GM23338 (cell line): ENCODE results near the gene SIVA1. TPM values are rescaled to one million over a fixed set of nuclear protein-coding genes. Genes with fewer than 3 reads are reported as not detected.

Source experiments
- ATAC-seq: fragments of 200-7000 bp; cut with Tn5 transposase; 3 replicates; pipeline ENCODE4 v1.9.1; 2020
- DNase-seq: peaks from one replicate; pipeline ENCODE4 v3.0.0-alpha.2; 2015; ENCODE audit warnings: low spot score
- H2AFZ ChIP-seq: fragments of 200-600 bp; sonication (generic); 2 replicates; pipeline ENCODE4 v1.8.0; 2016; ENCODE audit warnings: antibody characterized with exemption, mild to moderate bottlenecking, moderate library complexity
- H3F3A ChIP-seq: fragments of 200-600 bp; sonication (generic); replicated peaks from 2 replicates; pipeline ENCODE4 v1.8.0; 2017; ENCODE audit warnings: antibody characterized with exemption, mixed run types, low read depth
- H3K27ac ChIP-seq: fragments of 200-600 bp; sonication (generic); 2 replicates; pipeline ENCODE4 v1.6.1; 2016; ENCODE audit warnings: low read depth
- H3K27me3 ChIP-seq: fragments of 200-600 bp; sonication (generic); 2 replicates; pipeline ENCODE4 v1.8.0; 2016; ENCODE audit warnings: mild to moderate bottlenecking, mixed run types, moderate library complexity; ENCODE audit not compliant: insufficient read depth
- H3K36me3 ChIP-seq: fragments of 200-600 bp; sonication (generic); 2 replicates; pipeline ENCODE4 v1.8.0; 2016; ENCODE audit warnings: mild to moderate bottlenecking; ENCODE audit not compliant: insufficient read depth
- H3K4me1 ChIP-seq: fragments of 200-600 bp; sonication (generic); 2 replicates; pipeline ENCODE4 v1.8.0; 2016; ENCODE audit warnings: mild to moderate bottlenecking, moderate library complexity; ENCODE audit not compliant: insufficient read depth
- H3K4me2 ChIP-seq: fragments of 200-600 bp; sonication (generic); 2 replicates; pipeline ENCODE4 v1.7.1; 2017; ENCODE audit warnings: mixed run types
- H3K4me3 ChIP-seq: fragments of 200-600 bp; sonication (generic); 2 replicates; pipeline ENCODE4 v1.6.1; 2016; ENCODE audit warnings: mixed run types
- H3K79me2 ChIP-seq: fragments of 200-600 bp; sonication (generic); replicated peaks from 2 replicates; pipeline ENCODE4 v1.8.0; 2017; ENCODE audit warnings: mild to moderate bottlenecking; ENCODE audit not compliant: insufficient read depth
- H3K9me2 ChIP-seq: fragments of 200-600 bp; sonication (generic); 2 replicates; pipeline ENCODE4 v1.8.0; 2017; ENCODE audit not compliant: insufficient read depth
- H4K20me1 ChIP-seq: fragments of 200-600 bp; sonication (generic); replicated peaks from 2 replicates; pipeline ENCODE4 v1.8.0; 2017; ENCODE audit warnings: mild to moderate bottlenecking; ENCODE audit not compliant: insufficient read depth
- H3K27ac Mint-ChIP-seq: 2 replicates; pipeline ENCODE4 v1.8.0; 2020; ENCODE audit warnings: inconsistent platforms, mild to moderate bottlenecking, moderate library complexity, mixed read lengths
- H3K27me3 Mint-ChIP-seq: 3 replicates; pipeline ENCODE4 v1.8.0; 2022; ENCODE audit warnings: low read depth, mild to moderate bottlenecking, moderate library complexity, mixed read lengths, inconsistent platforms; ENCODE audit not compliant: insufficient read depth, poor library complexity
- H3K36me3 Mint-ChIP-seq: 3 replicates; pipeline ENCODE4 v1.8.0; 2021; ENCODE audit warnings: low read depth, mild to moderate bottlenecking, inconsistent platforms, moderate library complexity, mixed read lengths
- H3K4me1 Mint-ChIP-seq: 3 replicates; pipeline ENCODE4 v1.8.0; 2020; ENCODE audit warnings: mild to moderate bottlenecking, inconsistent platforms, mixed read lengths
- H3K4me3 Mint-ChIP-seq: 3 replicates; pipeline ENCODE4 v1.8.0; 2021; ENCODE audit warnings: moderate library complexity, mild to moderate bottlenecking, inconsistent platforms, mixed read lengths
- H3K9me3 Mint-ChIP-seq: 3 replicates; pipeline ENCODE4 v1.8.0; 2020; ENCODE audit warnings: moderate library complexity, mild to moderate bottlenecking, inconsistent platforms, mixed read lengths
- CTCF ChIP-seq, 2 experiments: fragments of 200-600 bp in 1 of 2; sonication (generic) in 1 of 2; conservative IDR thresholded peaks; 2 replicates each; pipeline versions ENCODE4 v1.5.1 to v1.6.1; 2016 to 2017; ENCODE audit warnings: antibody characterized with exemption in 2 of 2, low read depth in 2 of 2, mild to moderate bottlenecking in 2 of 2, moderate library complexity in 1 of 2
- EZH2 ChIP-seq: fragments of 200-600 bp; sonication (generic); IDR thresholded peaks from one replicate; pipeline ENCODE4 v1.8.0; 2017; ENCODE audit warnings: antibody characterized with exemption, mild to moderate bottlenecking, low read depth; ENCODE audit not compliant: unreplicated experiment
- POLR2AphosphoS5 ChIP-seq: IDR thresholded peaks from 2 replicates; pipeline ENCODE4 v1.6.1; 2016; ENCODE audit warnings: antibody characterized with exemption, low read depth
- REST ChIP-seq: IDR thresholded peaks from one replicate; pipeline ENCODE4 v1.6.1; 2018; ENCODE audit warnings: antibody characterized with exemption; ENCODE audit not compliant: unreplicated experiment
- STAT1 ChIP-seq: IDR thresholded peaks from one replicate; pipeline ENCODE4 v1.6.1; 2016; ENCODE audit warnings: antibody characterized with exemption; ENCODE audit not compliant: unreplicated experiment
- ZNF114 ChIP-seq: fragments of 250-450 bp; sonication (Bioruptor Pico); IDR thresholded peaks from 2 replicates; pipeline ENCODE4 v1.5.0; 2020; ENCODE audit warnings: mild to moderate bottlenecking, moderate library complexity
- polyA plus RNA-seq: library from polyadenylated mRNA; unstranded; fragments of >200 nt; fragmentation: Nextera tagmentation; extraction: Ambion mirVana; gene quantifications from 2 replicates; pipeline ENCODE4 v1.2.1, GENCODE V29; 2016
- total RNA-seq: library from RNA; depleted of rRNA; stranded (reverse); fragments of >200 nt; shearing (Covaris generic); gene quantifications from 2 replicates; pipeline ENCODE4 v1.2.3, GENCODE V29; 2014
- TF ChIP-seq, protein P1 (sequence below): fragments of 250-450 bp; sonication (Bioruptor Pico); IDR thresholded peaks from 2 replicates; pipeline ENCODE4 v1.5.0; 2020; ENCODE audit warnings: mild to moderate bottlenecking, moderate library complexity
- TF ChIP-seq, protein P2 (sequence below): IDR thresholded peaks from 2 replicates; pipeline ENCODE4 v1.6.1; 2016; ENCODE audit warnings: antibody characterized with exemption

Gene SIVA1
- total and polyA plus RNA-seq, 2 experiments from 2014 or later = 215 to 392 TPM

DNA sequence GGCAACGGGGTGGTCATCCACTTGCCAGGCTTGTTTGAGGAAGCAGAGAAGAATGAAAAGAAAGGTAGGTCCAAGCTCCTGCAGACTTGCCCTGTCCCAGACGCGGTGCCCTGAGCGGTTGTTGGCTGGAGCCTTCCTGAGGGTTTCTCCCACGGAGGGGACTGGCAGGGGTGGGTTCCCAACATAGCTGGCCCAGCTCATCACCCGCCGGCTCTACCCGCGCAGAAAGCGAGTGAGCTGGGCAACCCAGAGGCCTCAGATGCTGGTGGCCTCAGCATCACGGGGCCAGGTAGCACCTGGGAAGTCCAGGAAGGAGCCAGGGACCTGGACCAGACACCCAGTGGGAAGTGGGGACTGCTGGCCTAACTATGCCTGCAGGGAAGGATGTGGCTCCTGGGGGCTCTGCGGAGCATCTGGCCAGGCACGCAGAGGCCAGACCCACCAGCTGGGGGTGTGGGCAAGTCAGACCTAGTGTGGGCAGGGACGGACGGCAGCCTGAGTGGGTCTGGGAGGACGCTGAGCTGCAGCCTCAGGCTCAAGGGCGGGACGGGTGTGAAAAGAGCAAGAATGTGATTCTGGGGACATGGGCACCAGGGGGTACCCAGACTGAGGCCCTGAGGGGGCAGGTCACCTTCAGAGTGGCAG lies 14.4 kb upstream of the SIVA1 start (continued):
- TF ChIP-seq EZH2 = no peak
- TF ChIP-seq POLR2AphosphoS5 = no peak
- TF ChIP-seq REST = no peak

DNA sequence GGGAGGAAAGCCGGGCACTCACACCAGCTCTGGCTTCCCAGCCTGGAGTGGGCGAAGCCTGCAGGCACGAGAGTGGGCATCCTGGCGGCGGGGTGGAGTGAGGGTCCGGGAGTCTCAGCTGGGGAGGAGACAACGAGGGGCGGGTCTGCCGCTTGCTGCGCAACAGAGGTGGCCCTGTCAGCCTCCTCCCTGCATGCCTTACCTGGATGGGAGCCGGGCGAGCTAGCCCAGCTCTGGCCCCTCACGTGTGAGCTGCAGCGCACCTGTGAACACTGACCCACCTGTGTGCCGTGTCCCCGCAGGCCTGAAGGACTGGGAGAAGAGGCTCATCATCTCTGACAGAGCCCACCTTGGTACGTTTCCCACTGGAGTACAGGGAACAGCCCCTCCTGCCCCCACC lies 13.9 kb upstream of the SIVA1 start:
- ATAC-seq (no peak), DNase-seq (no peak)
- Histone ChIP-seq H2AFZ (no peak overlapping the region), H3K79me2 (no peaks in the 10 kb centered on the region), H3K4me2 (no peak overlapping the region), H3K36me3 (no peaks in the 10 kb centered on the region), H3K27ac (no peak overlapping the region), H3K4me3 (no peak overlapping the region), H3K9me2 (no peaks in the 10 kb centered on the region), H3K4me1 (no peaks in the 10 kb centered on the region), H3F3A (no peaks in the 10 kb centered on the region), H4K20me1 (no peaks in the 10 kb centered on the region), H3K27me3 (no peaks in the 10 kb centered on the region)
- Mint-ChIP-seq H3K27me3 (peaks cover 18% of the 10 kb centered on the region), H3K36me3 (peaks cover 3% of the 10 kb centered on the region; the same call in 1 of the 3 replicates), H3K27ac (no peak overlapping the region), H3K9me3 (no peaks in the 10 kb centered on the region), H3K4me3 (no peak overlapping the region), H3K4me1 (no peaks in the 10 kb centered on the region)
- TF ChIP-seq CTCF (conservative IDR thresholded peaks at IDR 0.05; ENCODE audit: low read depth in 2 of 2) (no peak), ZNF114 (CRISPR knock-in tag) (no peak), EZH2 (no peak), STAT1 (no peak)
- TF ChIP-seq, protein P1, sequence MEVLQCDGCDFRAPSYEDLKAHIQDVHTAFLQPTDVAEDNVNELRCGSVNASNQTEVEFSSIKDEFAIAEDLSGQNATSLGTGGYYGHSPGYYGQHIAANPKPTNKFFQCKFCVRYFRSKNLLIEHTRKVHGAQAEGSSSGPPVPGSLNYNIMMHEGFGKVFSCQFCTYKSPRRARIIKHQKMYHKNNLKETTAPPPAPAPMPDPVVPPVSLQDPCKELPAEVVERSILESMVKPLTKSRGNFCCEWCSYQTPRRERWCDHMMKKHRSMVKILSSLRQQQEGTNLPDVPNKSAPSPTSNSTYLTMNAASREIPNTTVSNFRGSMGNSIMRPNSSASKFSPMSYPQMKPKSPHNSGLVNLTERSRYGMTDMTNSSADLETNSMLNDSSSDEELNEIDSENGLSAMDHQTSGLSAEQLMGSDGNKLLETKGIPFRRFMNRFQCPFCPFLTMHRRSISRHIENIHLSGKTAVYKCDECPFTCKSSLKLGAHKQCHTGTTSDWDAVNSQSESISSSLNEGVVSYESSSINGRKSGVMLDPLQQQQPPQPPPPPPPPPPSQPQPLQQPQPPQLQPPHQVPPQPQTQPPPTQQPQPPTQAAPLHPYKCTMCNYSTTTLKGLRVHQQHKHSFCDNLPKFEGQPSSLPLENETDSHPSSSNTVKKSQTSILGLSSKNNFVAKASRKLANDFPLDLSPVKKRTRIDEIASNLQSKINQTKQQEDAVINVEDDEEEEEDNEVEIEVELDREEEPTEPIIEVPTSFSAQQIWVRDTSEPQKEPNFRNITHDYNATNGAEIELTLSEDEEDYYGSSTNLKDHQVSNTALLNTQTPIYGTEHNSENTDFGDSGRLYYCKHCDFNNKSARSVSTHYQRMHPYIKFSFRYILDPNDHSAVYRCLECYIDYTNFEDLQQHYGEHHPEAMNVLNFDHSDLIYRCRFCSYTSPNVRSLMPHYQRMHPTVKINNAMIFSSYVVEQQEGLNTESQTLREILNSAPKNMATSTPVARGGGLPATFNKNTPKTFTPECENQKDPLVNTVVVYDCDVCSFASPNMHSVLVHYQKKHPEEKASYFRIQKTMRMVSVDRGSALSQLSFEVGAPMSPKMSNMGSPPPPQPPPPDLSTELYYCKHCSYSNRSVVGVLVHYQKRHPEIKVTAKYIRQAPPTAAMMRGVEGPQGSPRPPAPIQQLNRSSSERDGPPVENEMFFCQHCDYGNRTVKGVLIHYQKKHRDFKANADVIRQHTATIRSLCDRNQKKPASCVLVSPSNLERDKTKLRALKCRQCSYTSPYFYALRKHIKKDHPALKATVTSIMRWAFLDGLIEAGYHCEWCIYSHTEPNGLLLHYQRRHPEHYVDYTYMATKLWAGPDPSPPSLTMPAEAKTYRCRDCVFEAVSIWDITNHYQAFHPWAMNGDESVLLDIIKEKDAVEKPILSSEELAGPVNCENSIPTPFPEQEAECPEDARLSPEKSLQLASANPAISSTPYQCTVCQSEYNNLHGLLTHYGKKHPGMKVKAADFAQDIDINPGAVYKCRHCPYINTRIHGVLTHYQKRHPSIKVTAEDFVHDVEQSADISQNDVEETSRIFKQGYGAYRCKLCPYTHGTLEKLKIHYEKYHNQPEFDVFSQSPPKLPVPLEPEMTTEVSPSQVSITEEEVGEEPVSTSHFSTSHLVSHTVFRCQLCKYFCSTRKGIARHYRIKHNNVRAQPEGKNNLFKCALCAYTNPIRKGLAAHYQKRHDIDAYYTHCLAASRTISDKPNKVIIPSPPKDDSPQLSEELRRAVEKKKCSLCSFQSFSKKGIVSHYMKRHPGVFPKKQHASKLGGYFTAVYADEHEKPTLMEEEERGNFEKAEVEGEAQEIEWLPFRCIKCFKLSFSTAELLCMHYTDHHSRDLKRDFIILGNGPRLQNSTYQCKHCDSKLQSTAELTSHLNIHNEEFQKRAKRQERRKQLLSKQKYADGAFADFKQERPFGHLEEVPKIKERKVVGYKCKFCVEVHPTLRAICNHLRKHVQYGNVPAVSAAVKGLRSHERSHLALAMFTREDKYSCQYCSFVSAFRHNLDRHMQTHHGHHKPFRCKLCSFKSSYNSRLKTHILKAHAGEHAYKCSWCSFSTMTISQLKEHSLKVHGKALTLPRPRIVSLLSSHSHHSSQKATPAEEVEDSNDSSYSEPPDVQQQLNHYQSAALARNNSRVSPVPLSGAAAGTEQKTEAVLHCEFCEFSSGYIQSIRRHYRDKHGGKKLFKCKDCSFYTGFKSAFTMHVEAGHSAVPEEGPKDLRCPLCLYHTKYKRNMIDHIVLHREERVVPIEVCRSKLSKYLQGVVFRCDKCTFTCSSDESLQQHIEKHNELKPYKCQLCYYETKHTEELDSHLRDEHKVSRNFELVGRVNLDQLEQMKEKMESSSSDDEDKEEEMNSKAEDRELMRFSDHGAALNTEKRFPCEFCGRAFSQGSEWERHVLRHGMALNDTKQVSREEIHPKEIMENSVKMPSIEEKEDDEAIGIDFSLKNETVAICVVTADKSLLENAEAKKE (CRISPR knock-in tag) = no peak
- TF ChIP-seq, protein P2, sequence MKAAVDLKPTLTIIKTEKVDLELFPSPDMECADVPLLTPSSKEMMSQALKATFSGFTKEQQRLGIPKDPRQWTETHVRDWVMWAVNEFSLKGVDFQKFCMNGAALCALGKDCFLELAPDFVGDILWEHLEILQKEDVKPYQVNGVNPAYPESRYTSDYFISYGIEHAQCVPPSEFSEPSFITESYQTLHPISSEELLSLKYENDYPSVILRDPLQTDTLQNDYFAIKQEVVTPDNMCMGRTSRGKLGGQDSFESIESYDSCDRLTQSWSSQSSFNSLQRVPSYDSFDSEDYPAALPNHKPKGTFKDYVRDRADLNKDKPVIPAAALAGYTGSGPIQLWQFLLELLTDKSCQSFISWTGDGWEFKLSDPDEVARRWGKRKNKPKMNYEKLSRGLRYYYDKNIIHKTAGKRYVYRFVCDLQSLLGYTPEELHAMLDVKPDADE = no peak
